GM18868 (cell line): Measurements from ENCODE around the gene ARFGEF3.

Experiments
- ATAC-seq: cut with Tn5 transposase; IDR thresholded peaks from one replicate; pipeline ENCODE4 v1.9.1; 2021; ENCODE audit warnings: mild to moderate bottlenecking, moderate library complexity; ENCODE audit not compliant: unreplicated experiment

Gene ARFGEF3

GRCh38 chr6:138386897-138387296 is 225.2 kb downstream of the ARFGEF3 start:
- ATAC-seq, result no peak

GRCh38 chr6:138387577-138388368 is 226.0 kb downstream of the ARFGEF3 start:
- no peak for ATAC-seq

GRCh38 chr6:138389551-138389950 is 227.8 kb downstream of the ARFGEF3 start:
- ATAC-seq, result no peak
